C4-2B (cell line): ENCODE results near the gene HTR2C.

Experiments used
- CTCF ChIP-seq: fragments of 450-650 bp; conservative IDR thresholded peaks from 2 replicates; pipeline ENCODE4 v1.5.1; 2017; ENCODE audit warnings: mild to moderate bottlenecking
- ZFX ChIP-seq: fragments of 450-650 bp; IDR thresholded peaks from 2 replicates; pipeline ENCODE4 v1.6.1; 2017

- TF ChIP-seq CTCF = no peak
- TF ChIP-seq ZFX = no peak
These were observed 1.3 kb downstream of the HTR2C start for GRCh38 chrX:114584983-114585842.
